SK-N-SH (cell line): ENCODE results near the gene ANTKMT. TPM values are rescaled to one million over a fixed set of nuclear protein-coding genes. Genes with fewer than 3 reads are reported as not detected.

Experiments
- JUND ChIP-seq: IDR thresholded peaks from 2 replicates; pipeline ENCODE4 v1.4.0; 2012
- TEAD4 ChIP-seq: IDR thresholded peaks from 2 replicates; pipeline ENCODE4 v1.4.0; 2012; ENCODE audit warnings: mild to moderate bottlenecking, borderline replicate concordance; ENCODE audit not compliant: insufficient read depth
- polyA plus RNA-seq, 3 experiments: library from polyadenylated mRNA; depleted of rRNA; stranded (reverse); fragments of >200 nt; gene quantifications; 2 replicates each; pipeline ENCODE4 v1.2.3, GENCODE V29; 2012
- small RNA-seq, 7 experiments: library from RNA; depleted of rRNA; stranded (forward); fragments of <200 nt; gene quantifications; one replicate each; pipeline ENCODE3, GENCODE V24; 2012
- TF ChIP-seq, protein P1 (sequence below): IDR thresholded peaks from 2 replicates; pipeline ENCODE4 v1.6.1; 2012; ENCODE audit warnings: mild to moderate bottlenecking, low read depth, low read length, moderate library complexity
- TF ChIP-seq, protein P2 (sequence below): fragments of 150-350 bp; IDR thresholded peaks from 2 replicates; pipeline ENCODE4 v1.6.1; 2016; ENCODE audit warnings: mild to moderate bottlenecking, low read depth, low read length

Gene ANTKMT
- polyA plus RNA-seq, 1 of the 3 experiments (the other 2 are of a cell fraction) = 57.4 TPM

DNA sequence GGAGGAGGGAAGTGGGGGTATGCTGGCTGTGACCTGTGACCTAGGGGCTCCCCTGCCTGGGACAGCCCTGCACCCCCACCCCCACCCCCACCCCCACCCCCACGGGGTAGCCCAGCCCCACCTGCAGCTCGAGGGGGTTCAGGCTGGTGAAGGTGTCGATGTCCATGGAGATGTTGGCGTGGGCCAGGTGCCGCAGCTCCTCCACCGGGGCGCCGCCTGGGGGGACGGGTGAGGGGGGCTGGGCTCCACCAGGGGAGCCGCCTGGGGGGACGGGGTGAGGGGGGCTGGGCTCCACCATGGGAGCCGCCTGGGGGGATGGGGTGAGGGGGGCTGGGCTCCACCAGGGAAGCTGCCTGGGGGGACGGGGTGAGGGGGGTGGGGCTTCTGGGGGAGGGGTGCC lies 49.5 kb downstream of the ANTKMT start (continued):
- TF ChIP-seq, protein P1, sequence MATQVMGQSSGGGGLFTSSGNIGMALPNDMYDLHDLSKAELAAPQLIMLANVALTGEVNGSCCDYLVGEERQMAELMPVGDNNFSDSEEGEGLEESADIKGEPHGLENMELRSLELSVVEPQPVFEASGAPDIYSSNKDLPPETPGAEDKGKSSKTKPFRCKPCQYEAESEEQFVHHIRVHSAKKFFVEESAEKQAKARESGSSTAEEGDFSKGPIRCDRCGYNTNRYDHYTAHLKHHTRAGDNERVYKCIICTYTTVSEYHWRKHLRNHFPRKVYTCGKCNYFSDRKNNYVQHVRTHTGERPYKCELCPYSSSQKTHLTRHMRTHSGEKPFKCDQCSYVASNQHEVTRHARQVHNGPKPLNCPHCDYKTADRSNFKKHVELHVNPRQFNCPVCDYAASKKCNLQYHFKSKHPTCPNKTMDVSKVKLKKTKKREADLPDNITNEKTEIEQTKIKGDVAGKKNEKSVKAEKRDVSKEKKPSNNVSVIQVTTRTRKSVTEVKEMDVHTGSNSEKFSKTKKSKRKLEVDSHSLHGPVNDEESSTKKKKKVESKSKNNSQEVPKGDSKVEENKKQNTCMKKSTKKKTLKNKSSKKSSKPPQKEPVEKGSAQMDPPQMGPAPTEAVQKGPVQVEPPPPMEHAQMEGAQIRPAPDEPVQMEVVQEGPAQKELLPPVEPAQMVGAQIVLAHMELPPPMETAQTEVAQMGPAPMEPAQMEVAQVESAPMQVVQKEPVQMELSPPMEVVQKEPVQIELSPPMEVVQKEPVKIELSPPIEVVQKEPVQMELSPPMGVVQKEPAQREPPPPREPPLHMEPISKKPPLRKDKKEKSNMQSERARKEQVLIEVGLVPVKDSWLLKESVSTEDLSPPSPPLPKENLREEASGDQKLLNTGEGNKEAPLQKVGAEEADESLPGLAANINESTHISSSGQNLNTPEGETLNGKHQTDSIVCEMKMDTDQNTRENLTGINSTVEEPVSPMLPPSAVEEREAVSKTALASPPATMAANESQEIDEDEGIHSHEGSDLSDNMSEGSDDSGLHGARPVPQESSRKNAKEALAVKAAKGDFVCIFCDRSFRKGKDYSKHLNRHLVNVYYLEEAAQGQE = no peak
- no peak for TF ChIP-seq TEAD4
- no peak for TF ChIP-seq JUND
- TF ChIP-seq, protein P2, sequence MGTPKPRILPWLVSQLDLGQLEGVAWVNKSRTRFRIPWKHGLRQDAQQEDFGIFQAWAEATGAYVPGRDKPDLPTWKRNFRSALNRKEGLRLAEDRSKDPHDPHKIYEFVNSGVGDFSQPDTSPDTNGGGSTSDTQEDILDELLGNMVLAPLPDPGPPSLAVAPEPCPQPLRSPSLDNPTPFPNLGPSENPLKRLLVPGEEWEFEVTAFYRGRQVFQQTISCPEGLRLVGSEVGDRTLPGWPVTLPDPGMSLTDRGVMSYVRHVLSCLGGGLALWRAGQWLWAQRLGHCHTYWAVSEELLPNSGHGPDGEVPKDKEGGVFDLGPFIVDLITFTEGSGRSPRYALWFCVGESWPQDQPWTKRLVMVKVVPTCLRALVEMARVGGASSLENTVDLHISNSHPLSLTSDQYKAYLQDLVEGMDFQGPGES = no peak

Small RNA genes lying within 50 kb of the gene (small RNA-seq; reads per million reads assigned to genes)
- gene MIR662 = 0 reads per million in 7 experiments

Other genes starting within 250 kb of the ANTKMT start
- 19.5 and 22.9 TPM in 2 replicates for gene CAPN15, start 193.4 kb upstream of the ANTKMT start, polyA plus RNA-seq (2012; rRNA removed)
- gene PRR35, start 160.8 kb upstream of the ANTKMT start, polyA plus RNA-seq (2012; rRNA removed) = not detected in 2 replicates
- 0.69 and 0.70 TPM in 2 replicates for gene NHLRC4, start 154.1 kb upstream of the ANTKMT start, polyA plus RNA-seq (2012; rRNA removed)
- 38.7 and 41.0 TPM in 2 replicates for gene PIGQ, start 151.2 kb upstream of the ANTKMT start, polyA plus RNA-seq (2012; rRNA removed)
- gene RAB40C, start 131.1 kb upstream of the ANTKMT start, polyA plus RNA-seq (2012; rRNA removed) = 12.1 and 13.0 TPM in 2 replicates
- 0.10 and 0.16 TPM in 2 replicates for gene WFIKKN1, start 90.2 kb upstream of the ANTKMT start, polyA plus RNA-seq (2012; rRNA removed)
- 158 and 167 TPM in 2 replicates for gene METTL26, start 84.8 kb upstream of the ANTKMT start, polyA plus RNA-seq (2012; rRNA removed)
- 34.0 and 36.9 TPM in 2 replicates for gene MCRIP2, start 79.3 kb upstream of the ANTKMT start, polyA plus RNA-seq (2012; rRNA removed)
- 30.5 and 32.0 TPM in 2 replicates for gene WDR90, start 71.8 kb upstream of the ANTKMT start, polyA plus RNA-seq (2012; rRNA removed)
- 229 and 255 TPM in 2 replicates for gene RHOT2, start 53.0 kb upstream of the ANTKMT start, polyA plus RNA-seq (2012; rRNA removed)
- gene RHBDL1, start 45.5 kb upstream of the ANTKMT start, polyA plus RNA-seq (2012; rRNA removed) = 4.1 and 6.8 TPM in 2 replicates
- gene STUB1, start 40.7 kb upstream of the ANTKMT start, polyA plus RNA-seq (2012; rRNA removed) = 268 and 323 TPM in 2 replicates
- gene JMJD8, start 36.8 kb upstream of the ANTKMT start, polyA plus RNA-seq (2012; rRNA removed) = 49.2 and 67.0 TPM in 2 replicates
- 5.0 and 6.4 TPM in 2 replicates for gene WDR24, start 30.7 kb upstream of the ANTKMT start, polyA plus RNA-seq (2012; rRNA removed)
- 17.7 and 19.8 TPM in 2 replicates for gene FBXL16, start 15.3 kb upstream of the ANTKMT start, polyA plus RNA-seq (2012; rRNA removed)
- gene METRN, start 6.0 kb upstream of the ANTKMT start, polyA plus RNA-seq (2012; rRNA removed) = 52.4 and 59.7 TPM in 2 replicates
- 15.4 and 18.8 TPM in 2 replicates for gene CCDC78, start 5.3 kb downstream of the ANTKMT start, polyA plus RNA-seq (2012; rRNA removed)
- 60.6 and 65.5 TPM in 2 replicates for gene HAGHL, start 6.0 kb downstream of the ANTKMT start, polyA plus RNA-seq (2012; rRNA removed)
- 14.4 TPM in 2 replicates for gene CIAO3, start 19.9 kb downstream of the ANTKMT start, polyA plus RNA-seq (2012; rRNA removed)
- 0.02 and 0.19 TPM in 2 replicates for gene MSLN, start 39.6 kb downstream of the ANTKMT start, polyA plus RNA-seq (2012; rRNA removed)
- 27.7 and 29.9 TPM in 2 replicates for gene RPUSD1, start 67.2 kb downstream of the ANTKMT start, polyA plus RNA-seq (2012; rRNA removed)
- 17.7 and 18.0 TPM in 2 replicates for gene CHTF18, start 67.5 kb downstream of the ANTKMT start, polyA plus RNA-seq (2012; rRNA removed)
- not detected in 2 replicates for gene GNG13, start 79.6 kb downstream of the ANTKMT start, polyA plus RNA-seq (2012; rRNA removed)
- gene LMF1, start 249.8 kb downstream of the ANTKMT start, polyA plus RNA-seq (2012; rRNA removed) = 5.7 and 8.2 TPM in 2 replicates